HepG2 (cell line): ENCODE results near the gene LIME1.

Source experiments
- ARNTL ChIP-seq: sonication (generic); formaldehyde crosslinking; IDR thresholded peaks from 2 replicates; pipeline ENCODE4 v1.4.0; 2020; ENCODE audit warnings: mild to moderate bottlenecking, missing genetic modification reagents
- CREB1 ChIP-seq, 2 experiments: fragments of 450-650 bp in 1 of 2; IDR thresholded peaks; 2 replicates each; pipeline ENCODE4 v1.6.1; 2016 to 2017; ENCODE audit warnings: control low read depth in 1 of 2, mild to moderate bottlenecking in 1 of 2, missing compliant biosample characterization in 1 of 2, missing genetic modification characterization in 1 of 2
- HDAC2 ChIP-seq: sonication (generic); formaldehyde crosslinking; IDR thresholded peaks from 2 replicates; pipeline ENCODE4 v1.4.0; 2020; ENCODE audit warnings: missing genetic modification reagents
- NFATC3 ChIP-seq: sonication (generic); formaldehyde crosslinking; IDR thresholded peaks from 2 replicates; pipeline ENCODE4 v1.5.1; 2020; ENCODE audit warnings: mild to moderate bottlenecking, missing genetic modification reagents
- POLR2A ChIP-seq, 2 experiments: IDR thresholded peaks; 2 replicates each; pipeline ENCODE4 v1.6.1; 2011; ENCODE audit warnings: low read depth in 2 of 2, low read length in 2 of 2, mild to moderate bottlenecking in 1 of 2, moderate library complexity in 1 of 2; ENCODE audit not compliant: insufficient read depth in 1 of 2
- RAD21 ChIP-seq: fragments of 450-650 bp; formaldehyde crosslinking; IDR thresholded peaks from 2 replicates; pipeline ENCODE4 v1.5.0; 2020; ENCODE audit warnings: mild to moderate bottlenecking
- YY1 ChIP-seq: IDR thresholded peaks from 2 replicates; pipeline ENCODE4 v1.6.1; 2011; ENCODE audit warnings: low read length, low read depth, moderate library complexity, mild to moderate bottlenecking; ENCODE audit not compliant: insufficient read depth, insufficient replicate concordance
- ZKSCAN1 ChIP-seq: fragments of 150-350 bp; IDR thresholded peaks from 2 replicates; pipeline ENCODE4 v1.6.1; 2014; ENCODE audit warnings: low read length
- ZNF224 ChIP-seq: sonication (generic); formaldehyde crosslinking; IDR thresholded peaks from 2 replicates; pipeline ENCODE4 v1.5.0; 2020; ENCODE audit warnings: mild to moderate bottlenecking, missing genetic modification reagents

- no peak for TF ChIP-seq ZNF224 (CRISPR knock-in tag)
- no peak for TF ChIP-seq RAD21 (CRISPR knock-in tag)
- no peak for TF ChIP-seq ZKSCAN1
- no peak for TF ChIP-seq YY1
- TF ChIP-seq CREB1 (IDR thresholded peaks at IDR 0.05), result no peak
- no peak for TF ChIP-seq CREB1 (CRISPR knock-in tag; IDR thresholded peaks at IDR 0.05)
- TF ChIP-seq HDAC2 (CRISPR knock-in tag), result no peak
- no peak for TF ChIP-seq NFATC3 (CRISPR knock-in tag)
- no peak for TF ChIP-seq ARNTL
- TF ChIP-seq POLR2A (IDR thresholded peaks at IDR 0.05; ENCODE audit: insufficient read depth in 1 of 2, low read depth in 2 of 2, low read length in 2 of 2), result no peak
These were observed 17.5 kb downstream of the LIME1 start for GRCh38 chr20:63754008-63754407.
